Right lobe of liver (tissue), 4 donors: ENCODE results near the gene B3GAT2.

Experiments
- POLR2A ChIP-seq: fragments of 450-650 bp; IDR thresholded peaks from one replicate; pipeline ENCODE4 v1.6.1; 2017; ENCODE audit warnings: antibody characterized with exemption, mild to moderate bottlenecking
- TF ChIP-seq, protein P1 (sequence below), 4 donors: fragments of 200-600 bp in 3 of 4; fragments of 450-650 bp in 1 of 4; IDR thresholded peaks; one replicate each; pipeline versions ENCODE4 v1.5.1 to v1.8.0; 2016 to 2022; ENCODE audit warnings: antibody characterized with exemption in 4 of 4, mild to moderate bottlenecking in 2 of 4
- donor health status: DM: no; HTN: no; CAD: no.
- donor health status: DM: no; HTN: no; CAD: no.
- donor health status: DM: no; HTN: yes; CAD: no.

DNA sequence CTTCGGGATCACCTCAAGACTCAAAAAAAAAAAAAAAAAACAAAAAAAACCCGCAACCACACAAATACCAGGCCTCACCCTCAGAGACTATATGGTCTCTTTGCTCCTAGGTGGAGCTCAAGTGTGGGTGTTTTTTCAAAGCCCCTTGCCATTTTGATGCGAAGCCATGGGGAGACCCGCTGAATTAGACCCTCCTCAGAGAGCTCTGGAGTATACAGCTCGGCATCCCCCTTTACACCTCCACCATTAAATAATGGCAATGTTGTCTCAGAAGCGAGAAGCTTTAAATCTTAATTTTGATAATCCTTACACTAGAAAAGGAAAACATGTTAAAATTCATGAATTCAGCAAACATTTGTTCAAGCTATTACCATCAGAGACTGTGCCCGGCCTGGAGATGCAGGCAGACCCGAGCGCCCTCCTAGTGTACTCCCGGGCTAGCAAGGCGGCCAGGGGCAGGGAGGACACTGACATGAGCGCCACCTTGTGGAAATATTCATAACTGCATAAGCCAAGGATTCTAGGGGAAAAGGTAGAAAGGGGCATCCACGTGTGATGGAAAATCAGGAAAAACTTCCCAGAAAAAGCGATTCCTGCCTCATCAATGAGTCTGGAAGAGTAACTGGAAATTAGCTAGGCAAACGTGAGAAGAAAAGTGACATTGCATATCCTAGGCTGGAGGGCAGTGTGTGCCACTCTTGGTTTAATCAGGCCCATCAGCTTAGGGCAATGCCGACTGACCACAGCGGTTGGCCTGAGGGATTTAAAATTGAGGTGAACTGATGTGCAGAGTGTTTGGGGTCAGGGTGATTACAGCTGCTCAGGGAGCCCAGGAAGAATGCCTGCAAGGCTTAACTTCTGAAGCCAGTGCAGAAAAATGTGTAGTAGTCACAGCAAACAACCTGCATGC, 72.5 kb downstream of the B3GAT2 start:
- TF ChIP-seq, protein P1, sequence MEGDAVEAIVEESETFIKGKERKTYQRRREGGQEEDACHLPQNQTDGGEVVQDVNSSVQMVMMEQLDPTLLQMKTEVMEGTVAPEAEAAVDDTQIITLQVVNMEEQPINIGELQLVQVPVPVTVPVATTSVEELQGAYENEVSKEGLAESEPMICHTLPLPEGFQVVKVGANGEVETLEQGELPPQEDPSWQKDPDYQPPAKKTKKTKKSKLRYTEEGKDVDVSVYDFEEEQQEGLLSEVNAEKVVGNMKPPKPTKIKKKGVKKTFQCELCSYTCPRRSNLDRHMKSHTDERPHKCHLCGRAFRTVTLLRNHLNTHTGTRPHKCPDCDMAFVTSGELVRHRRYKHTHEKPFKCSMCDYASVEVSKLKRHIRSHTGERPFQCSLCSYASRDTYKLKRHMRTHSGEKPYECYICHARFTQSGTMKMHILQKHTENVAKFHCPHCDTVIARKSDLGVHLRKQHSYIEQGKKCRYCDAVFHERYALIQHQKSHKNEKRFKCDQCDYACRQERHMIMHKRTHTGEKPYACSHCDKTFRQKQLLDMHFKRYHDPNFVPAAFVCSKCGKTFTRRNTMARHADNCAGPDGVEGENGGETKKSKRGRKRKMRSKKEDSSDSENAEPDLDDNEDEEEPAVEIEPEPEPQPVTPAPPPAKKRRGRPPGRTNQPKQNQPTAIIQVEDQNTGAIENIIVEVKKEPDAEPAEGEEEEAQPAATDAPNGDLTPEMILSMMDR (IDR thresholded peaks at IDR 0.05) = peak; percentile 86 to 95 (median 92)
- no peak for TF ChIP-seq POLR2A
